Panc1 (cell line): ENCODE measurements around the gene SRSF3.

Experiments
- CTCF ChIP-seq: fragments of 450-650 bp; IDR thresholded peaks from 2 replicates; pipeline ENCODE4 v1.5.1; 2017; ENCODE audit warnings: mild to moderate bottlenecking
- POLR2AphosphoS5 ChIP-seq: IDR thresholded peaks from 2 replicates; pipeline ENCODE4 v1.6.1; 2012; ENCODE audit warnings: mild to moderate bottlenecking, low read depth, low read length, moderate library complexity
- SIN3A ChIP-seq: IDR thresholded peaks from 2 replicates; pipeline ENCODE4 v1.6.1; 2012; ENCODE audit warnings: low read depth, mild to moderate bottlenecking, low read length, moderate library complexity, borderline replicate concordance; ENCODE audit not compliant: insufficient read depth
- TCF7L2 ChIP-seq: IDR thresholded peaks from 2 replicates; pipeline ENCODE4 v1.6.1; 2011; ENCODE audit warnings: mild to moderate bottlenecking, low read depth, low read length, inconsistent platforms

- TF ChIP-seq CTCF: no peak
- no peak for TF ChIP-seq TCF7L2
- no peak for TF ChIP-seq POLR2AphosphoS5
- no peak for TF ChIP-seq SIN3A
Measured at GRCh38 chr6:36581716-36582115, 12.4 kb upstream of the SRSF3 start.
